ENCODE data around the gene PTPN21. TPM values are rescaled to one million over a fixed set of nuclear protein-coding genes. Genes with fewer than 3 reads are reported as not detected.

PTPN21 gene
- total RNA-seq, 1 donor from 2014 or later = 0.05 TPM

DNA sequence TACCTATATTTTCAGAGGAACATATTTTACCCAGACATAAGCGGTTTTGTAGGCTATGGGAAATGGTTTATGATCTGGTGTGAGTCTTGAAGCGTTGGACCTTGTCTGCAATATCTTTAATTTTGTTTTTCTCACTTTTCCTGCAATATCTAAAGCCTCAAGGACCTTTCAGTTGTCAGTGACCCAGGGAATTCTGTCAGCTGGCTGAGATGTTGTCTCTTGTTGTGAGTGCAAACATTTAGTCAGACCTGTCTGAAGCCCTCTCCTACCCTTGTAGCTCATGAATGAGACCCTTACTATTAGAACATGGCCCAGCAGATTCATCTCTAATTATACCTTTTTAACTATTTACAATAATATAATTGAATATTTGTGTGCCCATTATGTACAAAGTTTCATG, 115.7 kb downstream of the PTPN21 start:
- Mint-ChIP-seq H3K4me3 (no peak overlapping the region), H3K27me3 (no peaks in the 10 kb centered on the region), H3K4me1 (no peaks in the 10 kb centered on the region), H3K9me3 (no peaks in the 10 kb centered on the region), H3K36me3 (ENCODE audit: low read depth) (no peaks in the 10 kb centered on the region), H3K27ac (no peak overlapping the region)
- no peak for DNase-seq
- intact Hi-C loops (cut with micrococcal nuclease) = no loop called here

DNA sequence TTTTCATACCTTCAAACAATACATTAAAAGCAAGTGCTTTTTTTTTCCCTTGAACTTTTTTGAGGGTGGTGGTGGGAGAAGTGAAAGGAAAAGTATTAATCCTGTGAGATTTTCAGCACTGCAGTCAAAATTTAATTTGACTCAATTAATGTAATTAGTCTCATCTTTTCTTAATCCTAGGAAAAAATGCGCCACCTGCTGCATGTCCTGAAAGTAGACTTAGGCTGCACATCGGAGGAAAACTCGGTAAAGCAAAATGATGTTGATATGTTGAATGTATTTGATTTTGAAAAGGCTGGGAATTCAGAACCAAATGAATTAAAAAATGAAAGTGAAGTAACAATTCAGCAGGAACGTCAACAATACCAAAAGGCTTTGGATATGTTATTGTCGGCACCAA, 117.1 kb downstream of the PTPN21 start:
- intact Hi-C loops (cut with micrococcal nuclease) = no loop called here
- Mint-ChIP-seq H3K4me3 (no peak overlapping the region), H3K4me1 (no peaks in the 10 kb centered on the region), H3K9me3 (no peaks in the 10 kb centered on the region), H3K27me3 (no peaks in the 10 kb centered on the region), H3K27ac (no peak overlapping the region), H3K36me3 (ENCODE audit: low read depth) (no peaks in the 10 kb centered on the region)
- DNase-seq = no peak

DNA sequence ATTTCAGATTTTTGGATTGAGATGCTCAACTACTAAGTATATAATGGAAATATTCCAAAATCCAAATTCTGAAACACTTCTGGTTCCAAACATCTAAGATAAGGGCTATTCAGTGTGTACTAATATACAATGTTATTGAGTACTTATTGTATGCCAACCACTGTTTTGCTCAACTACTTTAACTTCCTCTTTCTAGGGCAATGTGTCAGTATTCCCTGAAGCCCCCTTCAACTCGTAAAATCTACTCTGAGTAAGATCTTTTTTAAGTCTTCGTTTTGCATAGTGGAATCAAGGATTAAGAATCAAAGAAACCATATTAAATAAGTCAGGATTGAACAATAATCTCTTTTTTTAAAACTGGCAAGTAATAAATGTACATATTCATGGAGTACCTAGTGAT, 123.8 kb downstream of the PTPN21 start:
- H3K9me3 Mint-ChIP-seq = no peaks in the 10 kb centered on the region
- no peak for DNase-seq
- no peaks in the 10 kb centered on the region for H3K27me3 Mint-ChIP-seq
- intact Hi-C loops (cut with micrococcal nuclease) = no loop called here
- no peak overlapping the region for H3K4me3 Mint-ChIP-seq
- H3K4me1 Mint-ChIP-seq = no peaks in the 10 kb centered on the region
- no peaks in the 10 kb centered on the region for H3K36me3 Mint-ChIP-seq (ENCODE audit: low read depth)
- H3K27ac Mint-ChIP-seq = no peak overlapping the region

DNA sequence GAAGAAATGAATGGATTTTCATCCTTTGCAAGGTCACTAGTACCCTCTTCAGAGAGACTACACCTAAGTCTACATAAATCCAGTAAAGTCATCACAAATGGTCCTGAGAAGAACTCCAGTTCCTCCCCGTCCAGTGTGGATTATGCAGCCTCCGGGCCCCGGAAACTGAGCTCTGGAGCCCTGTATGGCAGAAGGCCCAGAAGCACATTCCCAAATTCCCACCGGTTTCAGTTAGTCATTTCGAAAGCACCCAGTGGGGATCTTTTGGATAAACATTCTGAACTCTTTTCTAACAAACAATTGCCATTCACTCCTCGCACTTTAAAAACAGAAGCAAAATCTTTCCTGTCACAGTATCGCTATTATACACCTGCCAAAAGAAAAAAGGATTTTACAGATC, 128.5 kb downstream of the PTPN21 start:
- no peaks in the 10 kb centered on the region for H3K27me3 Mint-ChIP-seq
- no peaks in the 10 kb centered on the region for H3K4me1 Mint-ChIP-seq
- H3K36me3 Mint-ChIP-seq (ENCODE audit: low read depth) = no peaks in the 10 kb centered on the region
- no peak overlapping the region for H3K4me3 Mint-ChIP-seq
- H3K9me3 Mint-ChIP-seq = no peaks in the 10 kb centered on the region
- DNase-seq = no peak
- H3K27ac Mint-ChIP-seq = no peak overlapping the region
- intact Hi-C loops (cut with micrococcal nuclease) = no loop called here

DNA sequence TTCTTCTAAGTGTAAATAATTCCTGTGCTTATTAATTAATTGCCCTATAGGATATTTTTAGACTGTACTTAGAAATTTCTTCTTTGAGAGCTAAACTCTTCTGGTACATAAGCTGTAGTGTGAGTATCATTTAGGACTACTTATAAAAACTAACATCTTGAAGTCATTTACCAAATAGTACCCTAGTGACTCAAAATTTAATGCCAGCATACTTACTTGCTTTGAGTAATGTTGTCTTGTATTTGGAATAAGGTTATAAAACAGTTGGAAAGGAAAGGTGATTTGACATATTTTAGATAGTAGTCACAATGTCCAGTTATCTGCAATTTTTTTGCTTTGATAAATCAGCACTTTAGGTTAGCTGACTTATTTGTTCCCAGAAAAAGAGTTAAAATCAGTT, 130.2 kb downstream of the PTPN21 start:
- DNase-seq = no peak
- no peak overlapping the region for H3K27ac Mint-ChIP-seq
- no peaks in the 10 kb centered on the region for H3K9me3 Mint-ChIP-seq
- H3K4me3 Mint-ChIP-seq = no peak overlapping the region
- intact Hi-C loops (cut with micrococcal nuclease) = no loop called here
- H3K4me1 Mint-ChIP-seq = no peaks in the 10 kb centered on the region
- no peaks in the 10 kb centered on the region for H3K27me3 Mint-ChIP-seq
- H3K36me3 Mint-ChIP-seq (ENCODE audit: low read depth) = no peaks in the 10 kb centered on the region

DNA sequence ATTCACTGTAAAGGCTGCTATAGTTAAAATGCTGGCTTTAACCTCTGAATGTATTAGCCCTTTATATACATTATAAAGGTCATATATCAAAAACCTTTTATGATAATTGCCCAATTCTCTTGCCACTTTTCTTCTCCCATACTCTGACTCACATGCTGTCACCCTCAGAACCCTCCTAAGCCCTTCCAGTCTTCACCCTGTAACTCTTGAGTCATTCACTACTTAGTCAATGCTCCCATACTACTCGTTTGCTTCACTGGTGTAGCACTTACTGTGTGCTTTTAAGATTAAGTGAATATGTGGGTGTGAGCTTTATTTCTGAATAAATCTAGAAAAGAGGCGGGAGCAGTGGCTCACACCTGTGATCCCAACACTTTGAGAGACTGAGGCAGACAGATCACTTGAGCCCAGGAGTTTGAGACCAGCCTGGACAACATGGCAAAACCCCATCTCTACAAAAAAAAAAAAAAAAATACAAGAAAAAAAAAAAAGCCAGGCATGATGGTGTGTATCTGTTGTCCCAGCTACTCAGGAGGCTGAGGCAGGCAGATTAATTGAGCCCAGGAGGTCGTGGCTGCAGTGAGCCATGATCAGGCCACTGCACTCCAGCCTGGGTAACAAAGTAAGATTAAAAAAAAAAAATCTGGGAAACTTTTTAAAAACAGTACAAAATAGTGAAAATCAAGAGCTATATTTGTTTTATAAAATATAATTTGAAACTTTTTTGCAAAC, 131.7 kb downstream of the PTPN21 start:
- intact Hi-C loops (cut with micrococcal nuclease) = no loop called here
- H3K27ac Mint-ChIP-seq = no peak overlapping the region
- no peak for DNase-seq

DNA sequence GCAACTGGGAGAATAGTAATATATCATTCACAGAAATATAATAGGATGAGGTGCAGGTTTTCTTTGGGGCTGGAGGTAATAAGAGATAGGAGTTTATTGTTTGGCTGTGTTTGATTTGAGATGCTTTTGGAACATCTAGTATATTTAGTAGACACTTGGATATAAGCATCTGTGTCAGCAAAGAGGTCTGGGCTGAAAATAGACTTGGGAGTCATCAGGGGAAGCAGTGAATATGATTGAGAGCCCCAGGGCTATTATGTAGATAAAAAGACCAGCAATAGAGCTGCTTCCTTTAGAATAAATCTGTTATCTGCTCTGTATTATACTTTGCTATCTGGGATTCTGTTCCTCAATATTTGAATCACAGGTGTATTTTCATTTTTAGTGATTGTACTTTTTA, 132.8 kb downstream of the PTPN21 start:
- Mint-ChIP-seq H3K9me3 (no peaks in the 10 kb centered on the region), H3K27ac (no peak overlapping the region), H3K27me3 (no peaks in the 10 kb centered on the region), H3K4me3 (no peak overlapping the region), H3K4me1 (no peaks in the 10 kb centered on the region), H3K36me3 (ENCODE audit: low read depth) (peaks cover 5% of the 10 kb centered on the region)
- intact Hi-C loops (cut with micrococcal nuclease) = no loop called here
- no peak for DNase-seq

More for the DNA sequence above, 131.7 kb downstream of the PTPN21 start:
- no peaks in the 10 kb centered on the region for H3K27me3 Mint-ChIP-seq
- H3K9me3 Mint-ChIP-seq = no peaks in the 10 kb centered on the region
- no peak overlapping the region for H3K4me3 Mint-ChIP-seq
- H3K4me1 Mint-ChIP-seq = no peaks in the 10 kb centered on the region
- H3K36me3 Mint-ChIP-seq (ENCODE audit: low read depth) = peaks cover under 1% of the 10 kb centered on the region

DNA sequence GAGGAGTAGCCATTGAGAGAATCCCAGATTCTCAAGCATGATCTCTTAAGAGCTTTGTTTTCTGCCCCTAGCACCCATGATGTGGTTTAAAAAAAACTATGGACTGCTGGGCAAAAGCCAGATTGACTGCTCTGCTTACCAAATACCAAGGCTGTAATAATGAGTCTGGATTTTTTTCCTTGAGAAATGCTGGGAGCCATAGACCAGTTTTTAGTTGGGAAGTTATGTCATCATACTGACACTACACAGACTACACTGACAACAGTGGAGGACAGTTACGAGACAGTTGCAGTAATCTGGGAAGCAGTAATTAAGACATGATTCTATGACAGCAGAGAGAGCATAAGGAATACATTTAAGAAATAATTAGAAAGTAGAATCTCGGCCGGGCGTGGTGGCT, 133.5 kb downstream of the PTPN21 start:
- no peaks in the 10 kb centered on the region for H3K4me1 Mint-ChIP-seq
- intact Hi-C loops (cut with micrococcal nuclease) = no loop called here
- H3K27me3 Mint-ChIP-seq = no peaks in the 10 kb centered on the region
- H3K27ac Mint-ChIP-seq = no peak overlapping the region
- no peak for DNase-seq
- no peaks in the 10 kb centered on the region for H3K9me3 Mint-ChIP-seq
- no peak overlapping the region for H3K4me3 Mint-ChIP-seq
- peaks cover 5% of the 10 kb centered on the region for H3K36me3 Mint-ChIP-seq (ENCODE audit: low read depth)

DNA sequence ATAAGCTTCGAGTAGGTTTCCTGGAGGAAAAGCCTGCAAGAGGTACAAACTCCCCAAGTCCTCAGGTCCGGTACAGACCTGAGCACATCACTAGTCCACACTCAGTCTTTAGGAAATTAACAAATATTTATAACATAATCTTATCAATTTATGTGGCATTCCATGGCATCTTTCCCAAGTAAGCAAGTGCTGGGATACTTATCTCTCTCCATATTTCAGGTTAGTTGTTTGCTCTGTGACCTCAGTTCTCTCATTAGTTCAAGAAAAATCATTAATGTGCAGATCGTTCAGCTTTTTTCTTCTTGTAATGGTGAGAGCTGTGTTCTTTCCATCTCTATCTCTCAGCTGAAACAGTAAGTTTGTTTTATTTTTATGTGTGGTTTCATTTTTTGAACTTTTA, 134.6 kb downstream of the PTPN21 start:
- H3K27ac Mint-ChIP-seq = no peak overlapping the region
- intact Hi-C loops (cut with micrococcal nuclease) = no loop called here
- peaks cover 7% of the 10 kb centered on the region for H3K36me3 Mint-ChIP-seq (ENCODE audit: low read depth)

DNA sequence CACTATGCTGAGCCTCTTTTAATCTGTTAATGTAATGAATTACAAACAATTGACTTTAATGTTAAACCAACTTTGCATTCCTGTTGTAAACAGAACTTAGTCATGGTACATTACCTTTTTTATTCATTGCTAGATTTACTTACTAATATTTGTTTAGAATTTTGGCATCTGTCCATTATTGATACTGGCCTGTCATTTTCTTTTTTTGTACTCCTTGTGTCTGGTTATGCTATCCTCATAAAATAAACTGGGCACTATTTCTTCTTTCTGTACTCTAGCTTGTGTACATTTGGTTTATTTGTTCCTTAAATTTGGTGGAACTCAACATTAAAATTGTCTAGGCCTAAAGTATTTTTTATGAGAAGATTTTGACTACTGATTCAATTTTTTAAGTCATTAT, 137.2 kb downstream of the PTPN21 start:
- no peak overlapping the region for H3K4me3 Mint-ChIP-seq
- peaks cover 9% of the 10 kb centered on the region for H3K36me3 Mint-ChIP-seq (ENCODE audit: low read depth)
- intact Hi-C loops (cut with micrococcal nuclease) = no loop called here
- peaks cover 8% of the 10 kb centered on the region for H3K9me3 Mint-ChIP-seq
- no peaks in the 10 kb centered on the region for H3K27me3 Mint-ChIP-seq
- no peak for DNase-seq
- no peak overlapping the region for H3K27ac Mint-ChIP-seq
- no peaks in the 10 kb centered on the region for H3K4me1 Mint-ChIP-seq

More for the DNA sequence above, 134.6 kb downstream of the PTPN21 start:
- H3K4me1 Mint-ChIP-seq = no peaks in the 10 kb centered on the region
- H3K9me3 Mint-ChIP-seq = peaks cover 8% of the 10 kb centered on the region
- no peaks in the 10 kb centered on the region for H3K27me3 Mint-ChIP-seq
- no peak for DNase-seq
- H3K4me3 Mint-ChIP-seq = no peak overlapping the region

Other genes with a start within 250 kb of the PTPN21 start
- not detected in 2 replicates for gene KCNK10, start 231.7 kb downstream of the PTPN21 start, total RNA-seq
- gene SPATA7, start 169.3 kb downstream of the PTPN21 start, total RNA-seq = 1.3 and 2.3 TPM in 2 replicates
- 59.2 and 64.7 TPM in 2 replicates for gene ZC3H14, start 8.0 kb upstream of the PTPN21 start, total RNA-seq
- 0.66 and 0.82 TPM in 2 replicates for gene EML5, start 237.9 kb upstream of the PTPN21 start, total RNA-seq